Erythroblast (primary cell): ENCODE results near the gene ABHD6.

Source experiments
- GATA1 ChIP-seq: IDR thresholded peaks from 2 replicates; pipeline ENCODE4 v1.6.1; 2011; ENCODE audit warnings: low read depth, mild to moderate bottlenecking, control low read depth, low read length, moderate library complexity
- POLR2A ChIP-seq: IDR thresholded peaks from 2 replicates; pipeline ENCODE4 v1.6.1; 2011; ENCODE audit warnings: mild to moderate bottlenecking, low read length

DNA sequence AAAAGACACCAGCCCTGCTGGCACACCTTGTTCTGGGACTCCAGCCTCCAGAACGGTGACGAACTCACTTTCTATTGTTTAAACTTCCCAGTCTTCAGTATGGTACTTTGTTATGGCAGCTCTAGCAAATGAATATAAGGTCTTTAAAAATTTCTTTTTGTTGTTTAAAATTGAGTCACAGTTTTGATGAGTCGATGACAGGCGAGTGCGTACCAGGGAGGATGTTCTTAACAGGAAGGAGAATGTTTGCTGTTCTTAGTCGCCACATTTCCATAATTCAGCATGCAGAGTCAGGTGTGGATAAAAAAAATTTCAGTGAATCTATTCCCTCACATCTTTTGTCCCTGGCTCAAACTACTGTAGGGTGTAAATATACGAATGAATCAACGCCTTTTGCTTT is 39.2 kb upstream of the ABHD6 start:
- no peak for TF ChIP-seq POLR2A
- no peak for TF ChIP-seq GATA1
